Right atrium auricular region (tissue), 2 donors: ENCODE data around the gene RDX. TPM values are rescaled to one million over a fixed set of nuclear protein-coding genes. Genes with fewer than 3 reads are reported as not detected.

Experiments
- DNase-seq: peaks from one replicate; pipeline ENCODE4 v3.0.0-alpha.2; 2019; ENCODE audit warnings: low spot score
- H3K27ac ChIP-seq, 2 donors: fragments of 200-600 bp; sonication (generic); 1 replicate in 1 of 2; 2 replicates in 1 of 2; pipeline ENCODE4 v1.5.1; 2016 to 2019
- H3K27me3 ChIP-seq, 2 donors: fragments of 200-600 bp; sonication (generic); one replicate each; pipeline versions ENCODE4 v1.5.1 to v1.6.0; 2017 to 2019
- H3K36me3 ChIP-seq: fragments of 200-600 bp; sonication (generic); one replicate; pipeline ENCODE4 v1.5.1; 2016
- H3K4me1 ChIP-seq, 2 donors: fragments of 200-600 bp; sonication (generic); one replicate each; pipeline versions ENCODE4 v1.5.1 to v1.6.0; 2017 to 2019
- H3K4me3 ChIP-seq, 2 donors: fragments of 200-600 bp; sonication (generic); 1 replicate in 1 of 2; 2 replicates in 1 of 2; pipeline ENCODE4 v1.5.1; 2017 to 2019; ENCODE audit warnings: mild to moderate bottlenecking in 1 of 2, moderate library complexity in 1 of 2
- H3K9me3 ChIP-seq, 2 donors: fragments of 200-600 bp; sonication (generic); one replicate each; pipeline ENCODE4 v1.5.1; 2019
- total RNA-seq, 2 donors: library from RNA; depleted of rRNA; stranded (reverse); fragments of >200 nt; gene quantifications; one replicate each; pipeline ENCODE4 v1.1.0, GENCODE V29; 2016
- TF ChIP-seq, protein P1 (sequence below), 2 donors: fragments of 200-600 bp; sonication (generic); IDR thresholded peaks; one replicate each; pipeline ENCODE4 v1.5.1; 2019; ENCODE audit warnings: antibody characterized with exemption in 2 of 2

Gene RDX
- total RNA-seq, 2 donors from 2014 or later, result 58.8 to 78.5 TPM

DNA sequence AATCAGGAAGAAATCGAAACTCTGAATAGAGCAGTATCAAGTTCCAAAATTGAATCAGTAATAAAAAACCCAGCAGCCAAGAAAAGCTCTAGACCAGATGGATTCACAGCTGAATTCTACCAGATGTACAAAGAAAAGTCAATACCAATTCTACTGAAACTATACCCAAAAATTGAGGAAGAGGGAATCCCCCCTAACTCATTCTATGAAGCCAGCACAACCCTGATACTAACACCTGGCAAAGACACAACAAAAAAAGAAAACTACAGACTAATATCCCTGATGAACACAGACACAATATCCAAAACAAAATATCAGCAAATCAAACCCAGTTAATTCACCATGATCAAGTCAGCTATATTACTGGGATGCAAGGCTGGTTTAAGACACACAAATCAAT is 105.5 kb downstream of the RDX start:
- TF ChIP-seq, protein P1, sequence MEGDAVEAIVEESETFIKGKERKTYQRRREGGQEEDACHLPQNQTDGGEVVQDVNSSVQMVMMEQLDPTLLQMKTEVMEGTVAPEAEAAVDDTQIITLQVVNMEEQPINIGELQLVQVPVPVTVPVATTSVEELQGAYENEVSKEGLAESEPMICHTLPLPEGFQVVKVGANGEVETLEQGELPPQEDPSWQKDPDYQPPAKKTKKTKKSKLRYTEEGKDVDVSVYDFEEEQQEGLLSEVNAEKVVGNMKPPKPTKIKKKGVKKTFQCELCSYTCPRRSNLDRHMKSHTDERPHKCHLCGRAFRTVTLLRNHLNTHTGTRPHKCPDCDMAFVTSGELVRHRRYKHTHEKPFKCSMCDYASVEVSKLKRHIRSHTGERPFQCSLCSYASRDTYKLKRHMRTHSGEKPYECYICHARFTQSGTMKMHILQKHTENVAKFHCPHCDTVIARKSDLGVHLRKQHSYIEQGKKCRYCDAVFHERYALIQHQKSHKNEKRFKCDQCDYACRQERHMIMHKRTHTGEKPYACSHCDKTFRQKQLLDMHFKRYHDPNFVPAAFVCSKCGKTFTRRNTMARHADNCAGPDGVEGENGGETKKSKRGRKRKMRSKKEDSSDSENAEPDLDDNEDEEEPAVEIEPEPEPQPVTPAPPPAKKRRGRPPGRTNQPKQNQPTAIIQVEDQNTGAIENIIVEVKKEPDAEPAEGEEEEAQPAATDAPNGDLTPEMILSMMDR (IDR thresholded peaks at IDR 0.05), result no peak
- no peak for DNase-seq
- no peaks in the 10 kb centered on the region for H3K4me1 ChIP-seq
- H3K9me3 ChIP-seq, result no peaks in the 10 kb centered on the region
- H3K36me3 ChIP-seq, result no peaks in the 10 kb centered on the region
- no peak overlapping the region for H3K4me3 ChIP-seq
- H3K27me3 ChIP-seq, result no peaks in the 10 kb centered on the region
- no peak overlapping the region for H3K27ac ChIP-seq

DNA sequence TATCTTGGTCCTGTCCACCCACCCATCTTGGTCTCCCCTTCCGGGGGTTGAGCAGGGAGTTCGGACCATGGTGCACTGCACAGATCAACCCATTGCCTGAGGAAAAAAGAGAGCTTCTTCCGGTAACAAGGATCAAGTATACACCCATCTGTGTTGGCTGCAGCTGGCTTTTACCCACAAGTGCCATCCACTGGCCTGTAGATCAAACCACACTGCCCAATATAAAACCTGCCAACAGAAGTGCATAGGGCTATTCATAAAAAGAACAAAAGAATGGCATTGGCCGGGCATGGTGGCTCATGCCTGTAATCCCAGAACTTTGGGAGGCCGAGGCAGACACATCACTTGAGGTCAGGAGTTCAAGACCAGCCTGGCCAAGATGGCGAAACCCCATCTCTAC is 108.7 kb downstream of the RDX start:
- no peaks in the 10 kb centered on the region for H3K9me3 ChIP-seq
- no peaks in the 10 kb centered on the region for H3K4me1 ChIP-seq
- H3K27me3 ChIP-seq, result no peaks in the 10 kb centered on the region
- no peak for DNase-seq
- H3K4me3 ChIP-seq, result no peak overlapping the region
- H3K27ac ChIP-seq, result no peak overlapping the region
- H3K36me3 ChIP-seq, result no peaks in the 10 kb centered on the region
- TF ChIP-seq, protein P1 (IDR thresholded peaks at IDR 0.05), result no peak

DNA sequence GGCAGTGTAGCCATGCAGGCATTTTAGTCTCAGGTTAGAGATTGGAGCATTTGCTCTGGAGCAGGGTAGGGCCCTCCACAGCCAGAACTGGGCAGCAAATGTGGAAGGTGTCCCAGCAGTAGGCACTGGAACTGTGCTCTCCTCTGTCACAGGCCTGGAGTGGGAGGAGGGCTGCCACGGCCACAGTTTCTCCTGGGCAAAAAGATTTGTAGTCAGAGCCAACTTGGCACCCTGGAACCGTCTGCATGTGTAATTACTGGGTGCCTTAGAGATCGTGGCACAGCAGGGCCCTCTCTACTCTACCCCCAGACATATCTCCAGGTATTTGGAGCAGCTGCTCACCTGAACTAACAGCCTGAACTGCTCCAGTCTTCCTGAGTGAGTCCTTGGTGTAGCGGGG is 109.5 kb downstream of the RDX start:
- Histone ChIP-seq H3K36me3 (no peaks in the 10 kb centered on the region), H3K9me3 (no peaks in the 10 kb centered on the region), H3K27ac (no peak overlapping the region), H3K4me1 (no peaks in the 10 kb centered on the region), H3K4me3 (no peak overlapping the region), H3K27me3 (no peaks in the 10 kb centered on the region)
- no peak for DNase-seq
- TF ChIP-seq, protein P1 (IDR thresholded peaks at IDR 0.05), result no peak

DNA sequence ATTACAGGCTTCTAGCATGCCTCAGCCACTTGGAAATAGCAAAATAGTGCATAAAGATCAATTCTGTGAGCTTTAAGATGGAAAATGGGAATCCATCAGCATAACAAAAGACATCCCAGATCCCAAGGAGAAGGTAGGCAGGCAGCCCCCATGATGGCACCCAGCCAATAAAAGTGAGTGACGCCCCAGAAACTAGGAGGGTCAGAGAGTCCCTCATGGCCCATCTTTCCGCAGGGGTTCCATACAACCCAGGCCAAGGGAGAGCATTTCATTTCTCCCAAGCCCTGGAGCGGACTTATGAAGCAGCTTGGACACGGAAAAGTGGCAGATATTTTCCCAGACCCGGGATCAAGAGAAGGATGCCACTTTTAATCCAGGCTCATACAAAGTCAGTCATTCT is 110.0 kb downstream of the RDX start:
- H3K36me3 ChIP-seq, result no peaks in the 10 kb centered on the region
- TF ChIP-seq, protein P1 (IDR thresholded peaks at IDR 0.05), result no peak
- H3K27ac ChIP-seq, result no peak overlapping the region
- H3K4me1 ChIP-seq, result no peaks in the 10 kb centered on the region
- H3K9me3 ChIP-seq, result no peaks in the 10 kb centered on the region
- no peak overlapping the region for H3K4me3 ChIP-seq
- peak; percentile 32 for DNase-seq
- H3K27me3 ChIP-seq, result no peaks in the 10 kb centered on the region

DNA sequence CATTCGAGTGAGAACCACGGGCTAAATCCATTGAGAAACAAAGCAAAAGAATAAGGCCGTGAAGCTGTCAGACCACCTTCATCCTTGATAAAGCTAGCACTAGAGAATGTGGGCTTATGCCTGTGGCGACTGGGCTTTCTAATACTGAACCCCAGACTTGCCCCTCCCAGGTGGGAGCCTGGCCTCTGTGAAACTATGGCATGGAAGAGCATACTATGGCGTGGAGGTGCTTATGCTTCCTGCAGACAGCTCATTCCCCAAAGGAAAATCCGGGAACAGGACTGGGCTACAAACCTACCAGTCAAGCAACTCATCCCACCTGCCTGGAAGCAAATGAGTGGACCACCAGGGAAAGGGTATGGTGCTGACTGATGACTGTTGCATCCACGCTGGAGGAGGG is 110.8 kb downstream of the RDX start:
- H3K27me3 ChIP-seq, result no peaks in the 10 kb centered on the region
- DNase-seq, result peak; percentile 48
- H3K9me3 ChIP-seq, result no peaks in the 10 kb centered on the region
- no peaks in the 10 kb centered on the region for H3K36me3 ChIP-seq
- TF ChIP-seq, protein P1 (IDR thresholded peaks at IDR 0.05), result no peak
- no peaks in the 10 kb centered on the region for H3K4me1 ChIP-seq
- no peak overlapping the region for H3K27ac ChIP-seq
- H3K4me3 ChIP-seq, result no peak overlapping the region

DNA sequence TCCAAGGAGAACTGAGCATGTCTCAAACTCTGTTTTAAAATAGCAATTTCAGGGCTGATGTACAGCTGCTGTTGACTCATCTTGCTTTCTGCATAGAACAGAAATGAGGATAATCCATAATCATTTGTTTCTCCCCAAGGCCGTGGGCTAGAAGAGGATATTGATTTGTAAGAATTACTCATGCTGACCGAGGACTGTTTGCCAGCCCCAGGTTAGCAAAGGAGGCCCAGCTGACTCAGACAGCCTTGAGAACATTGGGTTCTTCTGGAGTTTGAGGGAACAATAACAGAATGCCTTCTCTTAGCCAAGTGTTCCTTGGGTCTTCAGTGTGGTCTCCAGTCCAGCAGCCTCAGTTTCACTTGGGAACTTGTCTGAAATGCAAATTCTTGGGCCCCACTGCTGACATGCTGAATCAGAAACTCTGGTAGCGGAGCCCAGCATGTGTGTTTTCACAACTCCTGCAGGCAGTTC is 111.3 kb downstream of the RDX start:
- no peak overlapping the region for H3K27ac ChIP-seq
- no peaks in the 10 kb centered on the region for H3K27me3 ChIP-seq
- no peaks in the 10 kb centered on the region for H3K9me3 ChIP-seq
- DNase-seq, result peak; percentile 26
- H3K36me3 ChIP-seq, result no peaks in the 10 kb centered on the region
- no peaks in the 10 kb centered on the region for H3K4me1 ChIP-seq
- TF ChIP-seq, protein P1 (IDR thresholded peaks at IDR 0.05), result no peak
- H3K4me3 ChIP-seq, result no peak overlapping the region
